HG02571 (cell line): Measurements from ENCODE around the gene RASSF4.

ENCODE experiments used
- ATAC-seq: cut with Tn5 transposase; IDR thresholded peaks from one replicate; pipeline ENCODE4 v1.9.1; 2021; ENCODE audit warnings: mild to moderate bottlenecking, moderate library complexity; ENCODE audit not compliant: unreplicated experiment

Gene RASSF4

GRCh38 chr10:44946205-44946604 is 13.4 kb upstream of the RASSF4 start:
- peak; percentile 50 for ATAC-seq

DNA sequence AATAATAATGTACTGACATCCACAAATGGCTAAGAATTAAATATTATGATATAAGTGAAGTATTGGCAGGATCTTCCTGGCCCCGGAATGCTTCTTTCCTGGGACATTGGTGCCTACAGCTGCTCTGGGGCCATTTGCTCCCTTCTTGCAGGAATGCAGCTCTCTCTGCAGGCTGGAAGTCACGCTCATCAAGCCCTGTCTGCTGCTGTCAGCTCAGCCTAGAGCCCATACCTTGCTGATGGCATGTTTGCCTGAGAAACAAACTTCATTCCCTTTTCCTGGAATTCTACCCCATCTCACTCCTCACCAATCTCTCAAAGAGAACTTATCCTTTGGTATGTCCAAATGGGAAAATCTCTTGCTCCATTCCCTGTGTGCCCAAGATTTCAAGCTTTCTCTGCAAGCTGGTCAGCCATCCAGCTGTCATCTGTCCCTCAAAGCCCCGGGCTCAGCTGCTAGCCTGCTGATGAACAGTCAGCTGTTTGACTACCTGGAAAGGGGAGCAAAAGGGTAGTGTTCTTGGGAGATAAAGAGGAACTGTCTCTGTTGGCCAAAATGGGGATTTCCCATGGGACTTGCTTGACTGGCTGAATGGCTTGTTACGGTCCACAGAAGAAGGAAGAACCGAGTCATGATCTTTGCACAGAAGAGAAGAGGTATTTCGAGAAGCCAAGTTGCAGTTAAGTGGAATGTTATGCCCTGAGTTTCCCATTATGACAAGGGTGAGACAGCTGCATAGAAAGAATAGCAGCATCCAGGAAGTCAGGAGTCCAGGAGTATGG is 12.0 kb upstream of the RASSF4 start:
- ATAC-seq: peak; percentile 53

DNA sequence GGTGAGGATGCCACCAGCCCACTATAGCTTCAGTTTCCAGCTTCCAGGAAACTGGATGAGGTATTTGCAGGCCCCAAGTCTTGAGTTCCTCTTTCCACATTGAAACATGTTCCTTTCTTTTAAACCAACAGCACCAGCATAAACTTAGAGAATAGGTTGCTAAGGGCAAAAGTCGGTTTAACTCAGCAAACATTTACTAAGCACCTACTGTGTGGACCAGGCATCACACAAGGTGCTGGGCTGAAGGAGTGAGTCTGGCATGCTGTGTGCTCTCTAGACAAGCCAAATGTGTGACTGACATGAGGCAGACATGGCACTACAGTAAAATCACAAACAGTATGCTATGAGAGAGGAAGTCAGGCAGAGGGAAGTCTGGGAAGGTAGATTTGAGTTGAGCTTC is 11.0 kb upstream of the RASSF4 start:
- no peak for ATAC-seq

DNA sequence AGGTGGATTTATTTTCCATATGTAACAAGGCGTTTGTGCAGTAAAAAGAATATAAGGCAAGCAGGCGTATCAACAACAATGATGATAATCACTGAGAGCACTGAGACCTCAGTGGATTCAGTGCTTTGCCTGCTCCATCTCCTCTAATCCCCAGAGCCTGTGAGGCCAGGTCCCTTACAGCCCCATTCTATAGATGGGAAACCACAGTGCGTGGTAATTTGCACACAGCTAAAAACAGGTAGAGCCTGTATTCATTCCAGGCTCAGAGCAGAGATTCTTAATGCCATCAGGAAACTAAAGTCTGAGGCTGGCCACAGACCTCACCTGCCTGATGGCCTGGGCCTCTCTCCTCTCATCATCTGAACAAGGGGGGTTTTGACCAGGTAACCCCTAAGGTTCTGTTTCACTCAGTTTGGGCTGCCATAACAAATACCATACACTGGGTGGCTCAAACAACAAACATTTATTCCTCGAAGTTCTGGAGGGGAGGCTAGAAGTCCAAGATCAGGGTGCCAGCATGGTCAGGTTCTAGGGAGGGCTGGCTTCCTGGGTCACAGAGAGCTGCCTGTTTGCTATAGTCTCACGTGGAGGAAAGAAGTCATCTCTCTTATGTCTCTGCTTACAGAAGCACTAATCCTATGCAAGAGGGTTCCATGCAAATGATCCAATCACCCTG is 10.3 kb upstream of the RASSF4 start:
- ATAC-seq: no peak

DNA sequence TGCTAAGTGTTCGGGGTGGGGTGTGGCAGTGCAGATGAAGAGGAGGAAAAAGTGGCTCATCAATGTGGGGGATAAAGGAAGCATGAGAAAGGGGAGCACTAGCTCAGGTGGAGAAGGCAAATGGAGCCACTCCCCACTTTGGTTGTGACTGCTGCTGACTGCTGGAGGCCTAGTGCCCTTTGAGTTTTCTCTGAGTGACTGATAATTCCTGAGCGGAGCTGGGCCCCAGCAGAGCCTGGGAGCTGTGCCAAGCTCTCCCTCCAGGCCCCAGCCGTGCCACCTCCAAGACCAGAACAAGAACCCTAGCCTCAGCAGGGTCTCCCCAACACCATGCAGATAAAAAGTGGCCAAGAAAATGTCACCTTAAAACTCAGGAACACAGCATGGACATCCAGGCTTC is 9.7 kb upstream of the RASSF4 start:
- no peak for ATAC-seq

- no peak for ATAC-seq
These were observed 9.0 kb upstream of the RASSF4 start for GRCh38 chr10:44950326-44951225.

GRCh38 chr10:44951576-44952226 is 7.9 kb upstream of the RASSF4 start:
- ATAC-seq: no peak

DNA sequence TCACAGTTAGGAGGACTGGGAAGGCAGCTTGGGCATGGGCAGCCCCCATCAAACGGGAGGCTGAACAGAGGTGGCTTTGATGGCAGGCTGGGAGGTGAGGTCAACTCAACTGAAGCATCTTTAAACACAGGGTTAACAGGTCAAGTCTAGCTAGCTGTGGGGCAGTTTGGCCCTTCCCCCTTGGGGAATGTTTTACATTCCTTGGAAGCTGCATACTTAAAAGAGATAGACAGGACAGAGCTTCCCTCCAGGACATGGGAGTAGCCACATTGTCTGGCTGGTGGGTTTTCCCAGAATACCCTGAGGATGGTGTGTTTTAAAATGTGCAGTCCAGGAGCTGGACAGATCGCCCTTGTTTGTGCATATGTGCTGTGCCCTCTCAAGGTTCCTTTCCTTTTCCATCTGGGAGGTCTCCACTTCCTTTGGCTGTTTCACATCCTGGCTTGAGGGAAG is 6.8 kb upstream of the RASSF4 start:
- ATAC-seq: no peak

DNA sequence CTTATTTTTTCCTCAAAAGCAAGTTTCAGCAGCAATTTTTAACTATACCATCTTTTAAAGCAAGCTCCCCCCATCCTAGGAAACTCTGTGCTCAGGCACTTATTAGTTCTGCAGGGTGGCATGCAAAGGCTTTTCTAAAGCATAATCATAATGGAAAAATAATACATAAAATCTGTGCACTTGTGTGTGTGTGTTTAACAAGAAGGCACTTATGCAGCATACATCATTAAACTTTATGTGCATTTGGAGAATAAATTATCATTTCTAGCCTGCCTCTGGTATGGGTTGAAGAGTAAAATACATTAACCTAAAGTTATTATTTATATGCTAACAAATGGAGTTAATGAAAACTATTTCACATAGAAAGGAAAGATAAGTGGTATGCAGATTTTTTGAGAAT is 5.6 kb upstream of the RASSF4 start:
- no peak for ATAC-seq

- ATAC-seq: no peak
These were observed 4.6 kb upstream of the RASSF4 start for GRCh38 chr10:44954962-44955361.

DNA sequence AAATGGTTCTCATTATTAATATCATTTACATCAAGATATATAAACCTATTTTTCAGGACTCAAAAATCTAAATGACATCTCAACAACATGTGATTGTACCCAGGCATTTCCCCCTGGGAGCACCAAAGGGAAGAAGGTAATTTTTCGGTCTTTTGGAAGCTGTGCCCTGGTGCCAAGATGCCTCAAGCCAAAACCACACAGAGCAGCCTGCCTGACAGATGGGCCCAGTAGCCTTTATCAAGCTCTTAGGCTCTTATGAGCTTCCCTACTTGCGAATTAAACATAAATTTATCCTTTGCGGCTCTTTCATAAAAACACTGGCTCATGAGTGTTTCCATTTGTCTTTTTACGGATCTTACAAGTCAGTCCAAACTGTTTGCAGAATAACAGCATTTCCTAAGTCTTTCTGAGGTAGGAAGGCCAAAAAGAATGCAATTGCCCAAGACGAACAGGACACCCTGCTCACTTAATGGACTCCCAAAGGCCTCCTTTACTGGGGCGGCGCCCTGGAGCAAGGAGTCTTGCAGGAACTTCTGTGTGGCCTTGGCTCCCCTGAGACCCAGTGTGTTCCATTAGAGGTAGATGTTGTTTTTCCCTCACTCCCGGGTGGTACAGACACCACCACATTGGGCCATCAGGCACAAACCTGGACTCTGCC is 4.1 kb upstream of the RASSF4 start:
- ATAC-seq: no peak

DNA sequence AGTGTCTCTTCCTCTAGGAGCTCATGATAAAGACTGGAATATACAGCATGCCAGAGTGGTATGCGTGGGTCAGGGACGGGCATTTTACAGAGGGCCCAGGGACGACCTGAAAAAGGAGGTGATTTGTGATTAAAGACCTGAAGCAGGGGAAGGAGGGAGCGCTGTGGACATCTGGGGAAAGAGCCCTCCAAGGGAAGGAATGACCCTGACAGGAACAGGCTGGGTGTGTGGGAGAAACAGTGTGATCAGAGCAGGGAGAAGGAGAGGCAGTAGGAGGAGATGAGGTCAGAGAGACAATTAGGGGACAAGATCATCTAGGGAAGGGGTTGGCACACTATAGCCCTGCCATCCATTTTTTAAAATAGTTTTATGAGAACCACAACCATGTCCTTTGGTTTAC is 3.4 kb upstream of the RASSF4 start:
- no peak for ATAC-seq

GRCh38 chr10:44956717-44957706 is 2.6 kb upstream of the RASSF4 start:
- no peak for ATAC-seq

DNA sequence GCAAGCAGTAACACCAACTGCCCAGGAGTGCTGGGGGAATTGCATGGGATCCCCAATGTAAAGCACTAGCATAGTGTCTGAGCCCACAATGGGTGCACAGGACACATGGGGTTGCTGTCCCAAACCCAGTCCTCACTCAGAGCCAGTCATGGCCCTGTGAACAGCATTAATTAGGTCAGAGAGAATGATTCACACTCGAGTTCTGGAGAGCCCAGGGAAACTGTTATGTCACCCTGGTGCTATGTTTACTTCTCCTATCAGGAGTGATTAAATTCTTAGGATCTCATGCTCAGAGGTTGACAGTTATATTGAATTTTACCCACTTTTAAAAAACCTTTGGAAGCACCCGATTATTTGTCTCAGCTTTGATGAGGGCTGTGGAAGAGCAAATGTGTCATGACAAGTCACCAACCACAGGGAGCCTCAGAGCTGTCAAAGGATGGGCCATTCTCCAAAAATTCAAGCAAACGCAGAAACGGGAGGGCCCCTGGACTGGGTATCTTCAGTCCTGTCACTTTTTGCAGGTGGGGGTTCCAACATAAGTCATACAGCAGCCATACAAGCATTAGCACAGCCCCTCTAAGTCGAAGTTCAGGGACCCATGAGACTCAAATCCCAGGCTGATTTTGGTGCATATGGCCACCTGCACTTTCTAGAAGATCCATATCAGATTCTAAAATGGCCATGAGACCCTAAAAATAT is 1.3 kb upstream of the RASSF4 start:
- no peak for ATAC-seq

GRCh38 chr10:44958898-44959246 is 730 bp upstream of the RASSF4 start:
- no peak for ATAC-seq

DNA sequence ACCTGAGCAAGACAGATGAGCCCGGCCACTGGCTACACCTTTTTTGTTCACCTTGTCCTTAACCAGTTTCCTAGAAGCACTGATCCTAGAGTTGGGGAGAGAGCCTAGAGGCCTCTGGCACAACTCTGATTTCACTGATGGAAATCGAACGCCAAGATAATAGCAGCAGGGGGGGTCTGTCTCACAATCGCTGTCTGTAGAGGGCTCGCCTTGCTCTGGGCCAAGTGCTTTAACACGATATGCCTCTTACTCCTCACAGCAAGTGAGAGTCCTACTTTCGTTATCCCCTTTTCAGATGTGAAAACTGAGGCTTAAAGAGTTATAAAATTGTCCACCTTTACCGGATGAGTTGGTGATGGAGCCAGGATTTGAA is 472 bp downstream of the RASSF4 start:
- ATAC-seq: no peak

- no peak for ATAC-seq
These were observed 1.1 kb downstream of the RASSF4 start for GRCh38 chr10:44960482-44961229.

DNA sequence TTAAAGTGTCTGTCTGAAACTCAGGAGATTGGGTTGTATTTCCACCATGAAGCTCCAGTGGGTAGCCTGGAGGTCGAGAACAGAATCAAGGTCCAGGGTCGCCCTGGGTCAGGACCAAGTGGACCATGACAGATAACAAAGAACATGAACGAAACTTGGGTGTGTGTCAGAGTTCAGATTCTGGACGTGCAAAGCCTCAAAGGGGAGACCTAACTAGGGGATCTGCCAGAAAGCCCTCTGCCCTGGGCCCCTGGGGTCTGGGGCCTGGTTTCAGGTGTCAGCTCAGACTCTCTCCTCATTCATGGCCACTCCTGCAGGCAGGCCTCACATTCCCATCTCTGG is 1.6 kb downstream of the RASSF4 start:
- no peak for ATAC-seq
